ENCODE measurements around the gene CHFR.
"Not testable (repeated sequence)": the region's sequence is repeated elsewhere in the genome, so short reads cannot be mapped to it uniquely, and the experiment has no call there.

- TF ChIP-seq, protein P1, sequence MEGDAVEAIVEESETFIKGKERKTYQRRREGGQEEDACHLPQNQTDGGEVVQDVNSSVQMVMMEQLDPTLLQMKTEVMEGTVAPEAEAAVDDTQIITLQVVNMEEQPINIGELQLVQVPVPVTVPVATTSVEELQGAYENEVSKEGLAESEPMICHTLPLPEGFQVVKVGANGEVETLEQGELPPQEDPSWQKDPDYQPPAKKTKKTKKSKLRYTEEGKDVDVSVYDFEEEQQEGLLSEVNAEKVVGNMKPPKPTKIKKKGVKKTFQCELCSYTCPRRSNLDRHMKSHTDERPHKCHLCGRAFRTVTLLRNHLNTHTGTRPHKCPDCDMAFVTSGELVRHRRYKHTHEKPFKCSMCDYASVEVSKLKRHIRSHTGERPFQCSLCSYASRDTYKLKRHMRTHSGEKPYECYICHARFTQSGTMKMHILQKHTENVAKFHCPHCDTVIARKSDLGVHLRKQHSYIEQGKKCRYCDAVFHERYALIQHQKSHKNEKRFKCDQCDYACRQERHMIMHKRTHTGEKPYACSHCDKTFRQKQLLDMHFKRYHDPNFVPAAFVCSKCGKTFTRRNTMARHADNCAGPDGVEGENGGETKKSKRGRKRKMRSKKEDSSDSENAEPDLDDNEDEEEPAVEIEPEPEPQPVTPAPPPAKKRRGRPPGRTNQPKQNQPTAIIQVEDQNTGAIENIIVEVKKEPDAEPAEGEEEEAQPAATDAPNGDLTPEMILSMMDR (conservative IDR thresholded peaks at IDR 0.05; ENCODE audit: low read length), result not testable (repeated sequence)
- not testable (repeated sequence) for TF ChIP-seq EZH2phosphoT487 (IDR thresholded peaks at IDR 0.05; ENCODE audit: borderline replicate concordance, low read depth, low read length)
Observed at GRCh38 chr12:132874620-132875019, 12.8 kb downstream of the CHFR start.
